IMR-90 (cell line): ENCODE results near the gene SMAD7. TPM values are rescaled to one million over a fixed set of nuclear protein-coding genes. Genes with fewer than 3 reads are reported as not detected.

Source experiments
- ATAC-seq: fragments of 200-7000 bp; cut with Tn5 transposase; 2 replicates; pipeline ENCODE4 v1.9.1; 2020; ENCODE audit warnings: low read depth, mild to moderate bottlenecking, moderate library complexity
- BruUV-seq: library from RNA; stranded (reverse); fragments of 400-500 nt; replicated peaks from 2 replicates; lab custom pipeline; 2021; lab: Mats Ljungman, UMichigan
- CTCF ChIA-PET: fragments of 300-600 bp; formaldehyde crosslinking; extraction: SDS; loops from one replicate; lab custom pipeline; 2021; ENCODE audit warnings: antibody characterized with exemption; lab: Yijun Ruan, JAX
- POLR2A ChIA-PET: fragments of 300-600 bp; sonication (Branson Sonifier 250); formaldehyde crosslinking; loops from one replicate; lab custom pipeline; 2022; ENCODE audit warnings: antibody characterized with exemption; ENCODE audit not compliant: unreplicated experiment; lab: Charles Lee
- DNase-seq: peaks from one replicate; pipeline ENCODE4 v3.0.0; 2013
- H2AFZ ChIP-seq: replicated peaks from 2 replicates; pipeline ENCODE3; 2013; ENCODE audit warnings: low read length, mild to moderate bottlenecking; ENCODE audit not compliant: poor library complexity
- H2AK5ac ChIP-seq: 2 replicates; pipeline ENCODE4 v1.6.1; 2013; ENCODE audit warnings: low read depth, low read length, inconsistent platforms
- H2AK9ac ChIP-seq: replicated peaks from 2 replicates; pipeline ENCODE3; 2013; ENCODE audit warnings: mild to moderate bottlenecking, low read depth, low read length, moderate library complexity; ENCODE audit not compliant: poor library complexity
- H2BK120ac ChIP-seq: 2 replicates; pipeline ENCODE4 v1.6.1; 2013; ENCODE audit warnings: low read depth, low read length, inconsistent platforms
- H2BK15ac ChIP-seq: 3 replicates; pipeline ENCODE4 v1.6.1; 2013; ENCODE audit warnings: low read depth, low read length, inconsistent platforms
- H2BK20ac ChIP-seq: 2 replicates; pipeline ENCODE4 v1.6.1; 2013; ENCODE audit warnings: low read depth, mild to moderate bottlenecking, inconsistent platforms, low read length, moderate library complexity
- H2BK5ac ChIP-seq: 2 replicates; pipeline ENCODE4 v1.6.1; 2013; ENCODE audit warnings: mild to moderate bottlenecking, low read depth, low read length, inconsistent platforms; ENCODE audit not compliant: poor library complexity, severe bottlenecking
- H3K14ac ChIP-seq: replicated peaks from 2 replicates; pipeline ENCODE4 v1.6.1; 2013; ENCODE audit warnings: low read depth, low read length, inconsistent platforms
- H3K18ac ChIP-seq: 2 replicates; pipeline ENCODE4 v1.6.1; 2013; ENCODE audit warnings: low read depth, low read length, control low read depth
- H3K23ac ChIP-seq: 2 replicates; pipeline ENCODE4 v1.6.1; 2013; ENCODE audit warnings: low read depth, low read length, inconsistent platforms
- H3K27ac ChIP-seq: 2 replicates; pipeline ENCODE4 v1.5.1; 2013; ENCODE audit warnings: mild to moderate bottlenecking, control low read depth, low read length; ENCODE audit not compliant: insufficient read depth
- H3K27me3 ChIP-seq: 2 replicates; pipeline ENCODE4 v1.6.1; 2013; ENCODE audit warnings: low read length; ENCODE audit not compliant: control insufficient read depth, insufficient read depth
- H3K36me3 ChIP-seq: 2 replicates; pipeline ENCODE4 v1.6.1; 2013; ENCODE audit warnings: low read length, mixed read lengths; ENCODE audit not compliant: control insufficient read depth, insufficient read depth
- H3K4ac ChIP-seq: 2 replicates; pipeline ENCODE4 v1.6.1; 2013; ENCODE audit warnings: low read depth, low read length, inconsistent platforms
- H3K4me1 ChIP-seq: 2 replicates; pipeline ENCODE4 v1.6.1; 2013; ENCODE audit warnings: low read length, mixed read lengths; ENCODE audit not compliant: control insufficient read depth, insufficient read depth
- H3K4me2 ChIP-seq: 2 replicates; pipeline ENCODE4 v1.6.1; 2013; ENCODE audit warnings: low read depth, mild to moderate bottlenecking, control low read depth, low read length, moderate library complexity
- H3K4me3 ChIP-seq: 2 replicates; pipeline ENCODE4 v1.5.1; 2013; ENCODE audit warnings: low read depth, mild to moderate bottlenecking, control low read depth, low read length, moderate library complexity; ENCODE audit not compliant: insufficient read depth
- H3K56ac ChIP-seq: 2 replicates; pipeline ENCODE4 v1.6.1; 2013; ENCODE audit warnings: low read length, inconsistent platforms; ENCODE audit not compliant: insufficient read depth; ENCODE audit errors: extremely low read depth
- H3K79me1 ChIP-seq, 2 experiments: 2 replicates each; pipeline ENCODE4 v1.6.1; 2013; ENCODE audit warnings: low read length in 2 of 2, inconsistent platforms in 1 of 2, low read depth in 1 of 2
- H3K9ac ChIP-seq: 2 replicates; pipeline ENCODE4 v1.6.1; 2013; ENCODE audit warnings: low read depth, low read length, control low read depth
- H3K9me1 ChIP-seq: 2 replicates; pipeline ENCODE4 v1.6.1; 2013; ENCODE audit warnings: low read length, inconsistent platforms; ENCODE audit not compliant: insufficient read depth
- H3K9me3 ChIP-seq: 2 replicates; pipeline ENCODE4 v1.6.1; 2013; ENCODE audit warnings: low read length; ENCODE audit not compliant: control insufficient read depth, insufficient read depth
- H4K20me1 ChIP-seq: 2 replicates; pipeline ENCODE4 v1.6.1; 2013; ENCODE audit warnings: low read length, inconsistent platforms; ENCODE audit not compliant: insufficient read depth
- H4K5ac ChIP-seq: 2 replicates; pipeline ENCODE4 v1.6.1; 2013; ENCODE audit warnings: mild to moderate bottlenecking, low read depth, low read length, control low read depth
- H4K8ac ChIP-seq, 2 experiments: 2 replicates each; pipeline ENCODE4 v1.6.1; 2013; ENCODE audit warnings: low read depth in 2 of 2, low read length in 2 of 2, control low read depth in 1 of 2, inconsistent platforms in 1 of 2
- H4K91ac ChIP-seq: 2 replicates; pipeline ENCODE4 v1.6.1; 2013; ENCODE audit warnings: low read depth, low read length, inconsistent platforms; ENCODE audit not compliant: insufficient read depth
- CHD1 ChIP-seq: IDR thresholded peaks from 2 replicates; pipeline ENCODE4 v1.6.1; 2012; ENCODE audit warnings: low read depth, low read length, improper control_type of control experiment
- ELK1 ChIP-seq: fragments of 150-350 bp; IDR thresholded peaks from 2 replicates; pipeline ENCODE4 v1.6.1; 2016; ENCODE audit warnings: low read depth, mild to moderate bottlenecking, low read length, moderate library complexity, borderline replicate concordance
- MAFK ChIP-seq: IDR thresholded peaks from 2 replicates; pipeline ENCODE4 v1.6.1; 2012; ENCODE audit warnings: low read depth, low read length, improper control_type of control experiment
- MAZ ChIP-seq: IDR thresholded peaks from 2 replicates; pipeline ENCODE4 v1.6.1; 2012; ENCODE audit warnings: low read depth, mild to moderate bottlenecking, low read length, improper control_type of control experiment, moderate library complexity, borderline replicate concordance
- NFE2L2 ChIP-seq: fragments of 150-350 bp; IDR thresholded peaks from 2 replicates; pipeline ENCODE4 v1.6.1; 2016; ENCODE audit warnings: low read depth, mild to moderate bottlenecking, low read length
- RCOR1 ChIP-seq: IDR thresholded peaks from 2 replicates; pipeline ENCODE4 v1.6.1; 2012; ENCODE audit warnings: mild to moderate bottlenecking, low read length, improper control_type of control experiment; ENCODE audit not compliant: insufficient replicate concordance
- WGBS, 2 experiments: methylation state at CpG; one replicate each; pipeline versions ENCODE4 v1.1.5 to v1.1.7; 2013; ENCODE audit warnings: missing lambda C conversion rate in 2 of 2; ENCODE audit not compliant: insufficient read length in 1 of 2; ENCODE audit errors: extremely low coverage in 2 of 2; 5-methylcytosine and 5-hydroxymethylcytosine counted together
- dilution Hi-C: fragments of 300-500 bp; cut with HindIII; formaldehyde crosslinking; loops from one replicate; pipeline ENCODE4 v1.14.3; 2018; ENCODE audit warnings: low sequenced_read_pairs; ENCODE audit not compliant: unreplicated experiment
- in situ Hi-C: fragments of 300-500 bp; cut with MboI; formaldehyde crosslinking; loops from 3 replicates; pipeline ENCODE4 v1.14.3; 2019; ENCODE audit warnings: low sequenced_read_pairs, inconsistent platforms, mixed read lengths
- intact Hi-C: fragments of 100-400 bp; cut with micrococcal nuclease; formaldehyde crosslinking; loops from 2 replicates; pipeline ENCODE4 v1.10.0; 2022
- polyA plus RNA-seq, 3 experiments: library from polyadenylated mRNA; depleted of rRNA; stranded (reverse); fragments of >200 nt; gene quantifications; 2 replicates each; pipeline ENCODE4 v1.2.3, GENCODE V29; 2012; ENCODE audit warnings: low replicate concordance in 1 of 3
- total RNA-seq: library from RNA; depleted of rRNA; stranded (reverse); fragments of >200 nt; gene quantifications from 2 replicates; pipeline ENCODE4 v1.2.3, GENCODE V29; 2012

The SMAD7 gene
- total and polyA plus RNA-seq, 2 of the 4 experiments (the other 2 are of a cell fraction) = 15.8 to 17.6 TPM

GRCh38 chr18:48929212-48929612 lies 21.6 kb downstream of the SMAD7 start:
- WGBS, 2 experiments = 40% methylated on average over 1 of the region's 2 CpGs; no CpG with 5 or more reads in 1 of the 2 experiments
- Histone ChIP-seq H3K4me1 (peaks cover 75% of the 10 kb centered on the region), H2AK5ac (peak overlapping the region; percentile 95), H3K4ac (peak overlapping the region; percentile 98), H3K56ac (peak overlapping the region; percentile 76), H3K27ac (peak overlapping the region; percentile 85), H4K91ac (peak overlapping the region; percentile 88), H4K20me1 (peaks cover 81% of the 10 kb centered on the region), H2AFZ (peak overlapping the region; percentile 4), H3K36me3 (peaks cover 4% of the 10 kb centered on the region), H2BK15ac (peak overlapping the region; percentile 84; the same call in 2 of the 3 replicates), H2BK20ac (peak overlapping the region; percentile 94; the same call in 1 of the 2 replicates), H3K27me3 (no peaks in the 10 kb centered on the region), H4K8ac (peak overlapping the region; percentile 26 to 90; a peak in 3 of 4 replicates), H3K79me1 (peaks cover 2 to 92% of the 10 kb centered on the region in 2 experiments; a peak in 3 of 4 replicates), H3K14ac (peak overlapping the region; percentile 77), H3K23ac (peak overlapping the region; percentile 70), H2BK5ac (peak overlapping the region; percentile 93), H2AK9ac (peak overlapping the region; percentile 89), H3K9me1 (peaks cover 51% of the 10 kb centered on the region), H4K5ac (peak overlapping the region; percentile 32), H3K18ac (peak overlapping the region; percentile 72; the same call in 1 of the 2 replicates), H3K4me3 (no peak overlapping the region), H2BK120ac (peak overlapping the region; percentile 83), H3K4me2 (peak overlapping the region; percentile 84), H3K9me3 (no peaks in the 10 kb centered on the region), H3K9ac (peak overlapping the region; percentile 41)
- in situ Hi-C loops (loop anchor here (25.0 kb wide), 1 partner anchor 392 kb away; the partner anchor contains the start of gene CTIF), dilution Hi-C loops (no loop called here), intact Hi-C loops (no loop called here)
- CTCF ChIA-PET = no interaction called here
- DNase-seq (peak; percentile 33), ATAC-seq (no peak)
- POLR2A ChIA-PET = no interaction called here
- 0 out of 2 replicates have a peak, but pooled peaks have one; percentile 61 for TF ChIP-seq CHD1
- TF ChIP-seq MAFK = 0 out of 2 replicates have a peak, but pooled peaks have one; percentile 13
- TF ChIP-seq MAZ = no peak
- TF ChIP-seq NFE2L2 = peak; percentile 77
- TF ChIP-seq RCOR1 = no peak
- no peak for TF ChIP-seq ELK1
- no TSS peak for BruUV-seq
